Erythroblast (primary cell): ENCODE results near the gene TBC1D20.

Source experiments
- DNase-seq, 2 experiments: peaks; one replicate each; lab custom pipeline; 2025; lab: John Stamatoyannopoulos, UW
- GATA1 ChIP-seq: IDR thresholded peaks from 2 replicates; pipeline ENCODE4 v1.6.1; 2011; ENCODE audit warnings: low read depth, mild to moderate bottlenecking, control low read depth, low read length, moderate library complexity
- POLR2A ChIP-seq: IDR thresholded peaks from 2 replicates; pipeline ENCODE4 v1.6.1; 2011; ENCODE audit warnings: mild to moderate bottlenecking, low read length

TBC1D20 gene

GRCh38 chr20:427849-428657 lies 34.3 kb downstream of the TBC1D20 start:
- TF ChIP-seq GATA1, result no peak
- no peak for TF ChIP-seq POLR2A
- DNase-seq, result no peak

- no peak for TF ChIP-seq GATA1
- TF ChIP-seq POLR2A, result no peak
- DNase-seq, result no peak
Observed at GRCh38 chr20:427401-427800, 34.9 kb downstream of the TBC1D20 start.

GRCh38 chr20:426566-426965 lies 35.8 kb downstream of the TBC1D20 start:
- no peak for DNase-seq
- TF ChIP-seq POLR2A (no peak), GATA1 (no peak)

GRCh38 chr20:421685-422250 lies 40.6 kb downstream of the TBC1D20 start:
- no peak for DNase-seq
- TF ChIP-seq GATA1, result no peak
- TF ChIP-seq POLR2A, result no peak

GRCh38 chr20:420721-421574 lies 41.4 kb downstream of the TBC1D20 start:
- peak; percentile 40 to 41 for DNase-seq
- TF ChIP-seq GATA1 (no peak), POLR2A (no peak)

- TF ChIP-seq POLR2A, result no peak
- peak in 1 of 2 experiments; percentile 22 for DNase-seq
Observed at GRCh38 chr20:420166-420620, 42.1 kb downstream of the TBC1D20 start.

- DNase-seq, result no peak
- TF ChIP-seq GATA1 (no peak), POLR2A (no peak)
Observed at GRCh38 chr20:419556-420165, 42.7 kb downstream of the TBC1D20 start.

GRCh38 chr20:418858-419365 lies 43.4 kb downstream of the TBC1D20 start:
- no peak for TF ChIP-seq GATA1
- no peak for TF ChIP-seq POLR2A
- no peak for DNase-seq

GRCh38 chr20:417801-418342 lies 44.5 kb downstream of the TBC1D20 start:
- TF ChIP-seq GATA1, result no peak
- no peak for TF ChIP-seq POLR2A
- DNase-seq, result no peak

GRCh38 chr20:416950-417800 lies 45.2 kb downstream of the TBC1D20 start:
- DNase-seq, result no peak
- TF ChIP-seq GATA1, result no peak
- no peak for TF ChIP-seq POLR2A

- DNase-seq, result peak; percentile 70 to 75
- TF ChIP-seq GATA1, result no peak
- TF ChIP-seq POLR2A, result peak; percentile 15
Observed at GRCh38 chr20:415820-416322, 46.5 kb downstream of the TBC1D20 start.

- DNase-seq, result no peak
- no peak for TF ChIP-seq GATA1
- no peak for TF ChIP-seq POLR2A
Observed at GRCh38 chr20:414161-414560, 48.2 kb downstream of the TBC1D20 start.

GRCh38 chr20:412081-412480 lies 50.3 kb downstream of the TBC1D20 start:
- no peak for TF ChIP-seq POLR2A
- no peak for TF ChIP-seq GATA1
- DNase-seq, result no peak
